NCI-H446 (cell line): ENCODE measurements around the gene TMEM240.
A peak's percentile ranks its signal among the peaks of the same experiment; 100 is the strongest.

Source experiments
- DNase-seq, 2 experiments: peaks; one replicate each; lab custom pipeline; 2025; lab: John Stamatoyannopoulos, UW

Gene TMEM240

GRCh38 chr1:1540090-1540817, at the start of gene TMEM240:
TSS of gene TMEM240 (minus strand) at chr1:1540624. CDS start at chr1:1540346, 278 bp downstream.
- DNase-seq: no peak

GRCh38 chr1:1583347-1584010, 43.1 kb upstream of the TMEM240 start:
- DNase-seq: no peak

GRCh38 chr1:1582585-1583346, 42.3 kb upstream of the TMEM240 start:
- no peak for DNase-seq

- no peak for DNase-seq
Measured at GRCh38 chr1:1578371-1578940, 38.0 kb upstream of the TMEM240 start.

GRCh38 chr1:1577367-1578011, 37.1 kb upstream of the TMEM240 start:
- DNase-seq: no peak

- DNase-seq: peak; percentile 72 to 97
Measured at GRCh38 chr1:1574721-1575537, 34.5 kb upstream of the TMEM240 start, which contains the start of gene SSU72. TSS of gene SSU72 (minus strand) at chr1:1574863. CDS start at chr1:1574557, 306 bp downstream.

GRCh38 chr1:1573843-1574720, 33.7 kb upstream of the TMEM240 start:
- peak; percentile 78 to 94 for DNase-seq

GRCh38 chr1:1569341-1569740, 28.9 kb upstream of the TMEM240 start:
- DNase-seq: no peak

- no peak for DNase-seq
Measured at GRCh38 chr1:1567891-1568291, 27.5 kb upstream of the TMEM240 start.

- DNase-seq: no peak
Measured at GRCh38 chr1:1567152-1567875, 26.9 kb upstream of the TMEM240 start.

GRCh38 chr1:1565340-1565739, 24.9 kb upstream of the TMEM240 start:
- no peak for DNase-seq

GRCh38 chr1:1564268-1564667, 23.8 kb upstream of the TMEM240 start:
- no peak for DNase-seq

- no peak for DNase-seq
Measured at GRCh38 chr1:1563688-1564087, 23.3 kb upstream of the TMEM240 start.

GRCh38 chr1:1562556-1563195, 22.3 kb upstream of the TMEM240 start:
- no peak for DNase-seq

GRCh38 chr1:1561801-1562470, 21.5 kb upstream of the TMEM240 start:
- no peak for DNase-seq

GRCh38 chr1:1560178-1560577, 19.8 kb upstream of the TMEM240 start:
- DNase-seq: no peak

- DNase-seq: no peak
Measured at GRCh38 chr1:1559066-1559465, 18.6 kb upstream of the TMEM240 start.

GRCh38 chr1:1558591-1558990, 18.2 kb upstream of the TMEM240 start:
- DNase-seq: no peak
